ENCODE data around the gene HS1BP3. TPM values are rescaled to one million over a fixed set of nuclear protein-coding genes. Genes with fewer than 3 reads are reported as not detected.

HS1BP3 gene
- total RNA-seq, 1 donor from 2014 or later: 21.8 TPM

DNA sequence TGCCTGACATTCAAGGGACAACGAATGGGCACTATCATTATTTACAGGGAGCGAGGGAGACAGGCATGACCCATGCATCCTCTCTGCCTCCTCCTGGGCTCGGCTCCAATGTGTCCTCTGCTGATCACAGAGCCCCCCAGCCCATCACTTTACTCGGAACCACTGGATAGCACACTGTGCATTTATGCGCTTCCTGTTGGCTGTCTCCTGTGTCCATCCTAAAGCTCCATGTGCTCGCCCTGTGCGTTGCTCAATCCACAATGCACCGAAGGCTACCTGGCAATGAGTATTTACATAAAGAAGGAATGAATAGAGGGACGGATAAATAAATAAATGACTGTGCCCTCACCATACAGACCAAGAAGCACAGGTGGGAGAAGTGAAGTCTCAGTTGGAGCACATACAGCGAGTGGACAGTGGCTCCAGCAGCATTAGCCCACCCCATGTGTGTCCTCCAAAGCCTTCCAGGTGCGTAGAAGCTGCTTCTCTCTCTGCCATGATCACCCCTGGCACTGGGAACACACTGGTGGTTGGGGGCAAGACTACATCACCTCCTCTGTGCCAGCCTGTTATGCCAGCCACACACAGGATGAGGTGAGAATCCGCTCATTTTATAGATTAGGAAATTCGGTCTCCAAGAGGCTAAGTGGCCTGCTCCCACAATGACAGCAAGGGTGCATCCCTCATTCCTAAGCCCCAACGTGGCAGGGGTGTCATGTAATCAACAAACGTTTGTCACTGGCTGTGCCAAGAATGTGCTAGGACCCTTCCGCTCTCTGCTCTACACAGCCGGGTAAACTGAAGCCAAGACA, 13.7 kb upstream of the HS1BP3 start:
- no peak for DNase-seq (ENCODE audit: low read depth in 2 of 2)

DNA sequence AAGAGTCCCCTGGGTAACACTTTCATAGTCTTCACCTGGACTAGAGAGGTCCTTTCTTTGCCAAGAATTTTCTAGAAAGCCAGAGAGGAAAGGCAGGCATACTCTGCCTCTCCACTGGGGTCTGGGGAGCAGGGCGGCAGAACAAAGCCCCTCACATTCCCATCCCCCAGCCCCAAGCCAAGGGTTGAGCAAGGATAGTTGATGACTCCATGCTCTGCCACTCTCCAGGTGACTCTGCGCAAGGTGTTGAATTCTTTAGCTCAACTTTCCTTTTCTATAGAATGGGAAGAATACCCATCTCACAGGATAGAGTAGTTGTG, 13.1 kb upstream of the HS1BP3 start:
- no peak for DNase-seq (ENCODE audit: low read depth in 2 of 2)

- DNase-seq (ENCODE audit: low read depth in 2 of 2): no peak
These were observed 12.5 kb upstream of the HS1BP3 start for GRCh38 chr2:20663196-20664070.

DNA sequence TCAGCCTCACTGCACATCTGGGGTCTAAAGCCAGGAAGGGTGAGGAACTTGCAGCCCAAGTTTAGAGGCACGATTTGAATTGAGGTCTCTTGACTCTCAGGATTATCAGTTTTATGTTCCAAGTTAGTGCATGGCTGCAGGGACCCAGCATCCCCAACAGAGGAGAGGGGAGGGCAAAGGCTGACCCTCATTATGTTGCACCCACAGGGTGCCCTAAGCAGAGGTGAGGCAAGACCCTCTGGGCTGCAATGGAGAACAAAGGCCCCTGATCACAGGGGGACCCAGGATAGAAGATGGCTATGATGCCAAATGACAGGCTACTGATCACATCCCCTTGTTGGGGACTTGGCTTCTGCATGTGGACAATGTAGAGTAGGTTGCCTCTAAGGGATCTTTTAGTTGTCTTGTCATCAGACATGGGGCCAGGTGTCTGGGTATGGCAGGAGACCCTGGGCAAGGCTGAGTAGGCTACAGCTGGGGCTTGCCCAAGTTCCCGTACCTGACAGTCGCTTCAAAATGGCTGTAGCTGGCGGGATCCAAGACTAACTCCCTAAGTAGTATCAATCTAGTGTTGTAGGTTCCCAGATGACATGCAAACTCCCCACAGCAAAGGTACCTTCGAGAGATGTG, 11.5 kb upstream of the HS1BP3 start:
- DNase-seq (ENCODE audit: low read depth in 2 of 2): no peak

DNA sequence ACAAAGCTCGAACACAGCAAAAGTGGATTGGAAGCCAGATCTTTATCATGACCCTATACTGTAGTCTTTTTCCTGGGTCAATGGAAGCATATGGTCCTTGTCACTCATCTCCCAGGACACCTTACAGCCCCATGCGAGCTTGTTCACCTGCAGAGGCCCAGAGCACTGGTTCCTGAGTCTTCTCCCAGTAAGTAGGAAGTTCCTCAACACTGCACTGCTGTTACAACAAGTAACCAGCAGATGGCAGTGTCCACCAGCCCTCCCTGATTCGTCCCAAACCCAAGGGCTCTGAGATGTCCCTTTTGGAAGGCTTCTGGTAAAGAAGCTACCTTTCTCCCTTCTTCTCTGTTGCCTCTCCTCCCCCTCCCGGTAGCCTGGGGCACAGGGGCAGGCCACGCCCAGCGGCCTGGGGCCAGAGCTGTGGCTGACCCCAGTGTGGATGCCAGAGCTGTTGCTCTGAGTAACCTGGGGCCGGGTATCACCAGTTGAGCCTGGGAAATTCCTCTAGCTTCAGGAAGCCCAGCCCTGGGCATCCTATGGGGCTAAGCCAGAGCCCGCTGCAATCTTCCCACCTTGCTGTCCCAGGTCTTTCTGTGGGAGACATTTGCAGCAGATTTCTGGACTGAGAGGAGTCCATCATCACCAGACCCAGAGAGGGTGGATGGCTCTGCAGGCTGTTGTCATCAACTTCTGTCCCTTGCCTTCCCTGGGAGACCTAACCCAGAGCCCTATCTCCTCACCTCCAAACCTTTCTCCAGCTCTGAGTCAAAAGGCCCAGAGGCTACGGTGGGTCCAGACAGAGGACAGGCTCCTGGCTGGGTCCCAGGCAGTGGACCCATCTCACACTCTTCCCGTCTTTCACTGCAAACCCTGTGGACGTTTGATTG, 10.8 kb upstream of the HS1BP3 start:
- peak; percentile 82 to 86 for DNase-seq (ENCODE audit: low read depth in 2 of 2)

DNA sequence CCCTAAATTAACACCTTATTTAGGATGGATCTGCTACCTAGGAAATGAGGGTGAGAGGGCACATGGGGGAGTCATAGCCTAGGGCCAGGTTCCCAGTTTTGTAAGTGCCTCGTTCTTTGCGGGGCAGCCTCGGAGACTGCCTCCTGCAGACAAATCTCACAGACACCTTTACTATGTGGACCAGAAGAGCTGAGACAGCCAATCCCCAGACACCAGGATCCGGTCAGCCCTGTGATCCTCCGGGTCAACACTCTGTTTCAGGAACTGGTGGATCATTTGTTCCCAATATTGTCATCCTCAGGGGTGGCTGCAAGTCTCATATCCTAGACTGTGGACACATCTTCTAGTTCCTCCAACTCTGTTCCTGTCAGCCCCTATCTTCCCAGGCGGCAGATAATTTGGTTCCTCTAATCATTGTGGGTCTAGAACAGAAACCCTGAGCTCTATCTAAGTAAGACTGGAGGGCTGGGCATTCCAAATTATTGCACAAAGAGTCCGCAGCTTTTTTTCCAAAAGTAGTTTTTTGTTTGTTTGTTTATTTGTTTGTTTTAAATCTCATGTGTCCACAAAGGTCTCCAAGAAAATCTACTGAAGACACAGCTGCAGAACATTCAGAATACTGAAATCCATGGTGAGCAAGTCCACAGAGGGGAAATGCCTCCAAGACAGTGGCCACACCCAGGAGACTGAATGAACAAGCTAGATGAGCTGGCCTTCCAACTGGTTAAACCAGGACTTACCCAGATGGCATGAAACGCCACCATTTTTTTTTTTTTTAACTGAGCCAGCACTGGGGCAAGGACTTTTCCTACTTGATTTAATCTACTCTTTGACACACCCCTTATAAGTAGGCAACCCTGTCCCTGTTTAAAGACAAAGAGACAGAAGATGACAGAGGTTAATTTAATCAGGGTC, 9.9 kb upstream of the HS1BP3 start:
- no peak for DNase-seq (ENCODE audit: low read depth in 2 of 2)

- no peak for DNase-seq (ENCODE audit: low read depth in 2 of 2)
These were observed 6.8 kb upstream of the HS1BP3 start for GRCh38 chr2:20657522-20658235.

DNA sequence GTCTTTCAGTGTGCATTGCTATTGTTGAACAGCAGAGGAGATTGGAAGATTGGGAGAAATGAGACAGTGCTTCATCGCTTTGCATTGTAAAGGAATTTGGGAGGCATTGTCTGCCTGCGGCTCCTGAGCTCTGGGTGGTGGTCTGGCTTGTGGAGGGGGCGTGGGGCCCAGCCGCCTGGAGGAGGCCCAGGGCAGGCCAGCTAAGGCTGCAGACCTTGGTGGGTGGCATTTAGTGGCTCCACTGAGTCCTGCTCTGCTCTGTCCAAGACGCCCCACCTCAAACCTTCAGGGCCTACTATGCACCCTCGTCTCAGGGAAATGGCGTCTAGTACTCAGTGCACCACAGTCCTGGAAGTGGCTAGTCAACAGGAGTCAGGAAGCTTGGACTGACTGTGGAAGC, 5.7 kb upstream of the HS1BP3 start:
- no peak for DNase-seq (ENCODE audit: low read depth in 2 of 2)

DNA sequence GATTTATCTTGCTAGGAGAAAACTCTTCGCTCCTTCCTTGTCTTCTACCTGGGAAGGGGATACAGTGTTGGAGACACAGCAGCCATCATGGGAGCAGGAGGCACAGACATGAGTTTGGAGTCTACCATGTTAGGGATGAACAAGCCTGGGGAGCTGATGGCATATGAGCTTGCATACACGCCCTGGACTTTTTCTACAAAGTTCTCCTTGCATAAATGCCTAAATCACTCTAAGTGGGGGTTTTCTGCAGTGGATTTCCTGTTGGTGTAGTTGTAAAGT, 3.6 kb upstream of the HS1BP3 start:
- DNase-seq (ENCODE audit: low read depth in 2 of 2): no peak

DNA sequence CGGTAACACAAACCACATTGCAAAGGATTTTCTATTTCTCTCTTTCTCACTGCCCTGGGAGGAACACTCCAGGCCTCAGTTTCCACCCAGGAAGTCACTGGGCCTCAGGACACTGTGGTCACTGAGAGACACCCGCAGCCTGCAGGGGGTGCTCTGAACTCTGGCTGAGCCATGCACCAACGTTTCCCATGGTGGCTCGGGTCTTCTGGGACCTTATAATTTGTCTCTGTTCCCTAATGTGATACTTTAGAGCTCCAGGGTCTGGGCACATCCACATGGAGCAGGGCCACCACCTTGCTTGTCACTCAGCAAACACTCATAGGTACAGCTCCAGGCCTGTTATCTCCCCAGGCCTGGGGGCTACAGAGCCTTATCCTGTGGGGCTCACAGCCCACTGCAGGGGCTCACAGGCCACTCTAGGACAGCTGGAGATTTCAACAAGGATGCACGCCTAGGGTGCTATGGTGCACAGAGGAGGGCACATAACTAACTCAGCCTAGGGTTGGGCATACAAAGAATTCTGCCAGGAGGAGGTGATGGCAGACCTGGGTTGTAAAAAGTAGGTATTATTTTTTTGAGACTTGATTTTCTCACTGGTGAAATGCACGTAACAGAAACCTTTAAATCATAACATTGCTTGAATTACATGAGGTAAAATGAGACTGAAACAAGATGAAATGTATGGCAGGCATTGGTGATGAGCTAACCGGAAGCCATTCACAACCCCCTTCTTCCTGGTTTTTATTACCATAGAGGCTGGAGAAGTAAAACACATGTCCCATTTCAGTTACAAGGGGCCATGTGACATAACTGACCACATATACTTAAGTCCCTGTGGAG, 3.0 kb upstream of the HS1BP3 start:
- DNase-seq (ENCODE audit: low read depth in 2 of 2): peak in 1 of 2 donors; percentile 40

DNA sequence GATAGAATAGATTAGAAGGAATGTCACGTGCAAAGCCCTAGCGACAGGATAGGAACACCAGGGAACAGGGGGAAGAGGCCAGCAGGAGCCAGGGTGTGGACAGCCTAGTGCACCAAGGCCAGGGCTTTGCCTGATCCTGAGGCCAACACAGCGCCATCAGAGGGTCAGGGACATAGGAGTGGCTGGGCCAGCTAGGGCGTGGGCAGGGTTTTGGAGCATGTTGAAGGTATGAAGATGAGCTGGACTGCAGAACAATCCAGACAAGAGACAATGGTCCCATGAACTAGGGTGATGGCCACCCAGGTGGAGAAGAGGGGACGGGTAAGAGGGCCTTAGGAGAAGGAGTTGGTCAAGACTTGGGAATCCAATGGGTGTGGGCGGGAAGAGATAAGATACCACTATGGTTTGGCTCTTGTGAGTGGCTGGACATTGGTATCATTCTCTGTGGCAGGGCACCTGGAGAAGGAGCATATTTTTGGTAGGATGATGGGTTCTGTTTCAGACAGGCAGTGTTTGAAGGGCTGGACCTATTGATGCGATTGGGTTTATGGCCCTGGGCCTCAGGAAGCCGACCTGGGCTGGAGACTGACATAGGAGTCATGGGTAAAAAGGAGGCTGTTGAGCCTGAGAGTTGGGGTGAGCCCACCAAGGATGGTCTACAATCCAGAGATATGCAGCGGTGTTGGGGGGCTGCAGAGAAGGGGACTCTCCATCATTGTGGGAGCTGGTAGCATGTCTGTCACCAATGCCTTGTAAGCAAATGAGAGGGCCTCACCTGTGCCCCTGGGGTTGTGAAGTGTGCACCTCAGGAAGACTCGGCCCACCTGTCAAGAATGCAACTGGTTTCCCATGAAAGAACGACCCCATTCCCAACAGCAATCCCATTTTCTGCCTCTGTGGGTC, 2.0 kb upstream of the HS1BP3 start:
- no peak for DNase-seq (ENCODE audit: low read depth in 2 of 2)

- no peak for DNase-seq (ENCODE audit: low read depth in 2 of 2)
These were observed 1.2 kb upstream of the HS1BP3 start for GRCh38 chr2:20652141-20652540.

DNA sequence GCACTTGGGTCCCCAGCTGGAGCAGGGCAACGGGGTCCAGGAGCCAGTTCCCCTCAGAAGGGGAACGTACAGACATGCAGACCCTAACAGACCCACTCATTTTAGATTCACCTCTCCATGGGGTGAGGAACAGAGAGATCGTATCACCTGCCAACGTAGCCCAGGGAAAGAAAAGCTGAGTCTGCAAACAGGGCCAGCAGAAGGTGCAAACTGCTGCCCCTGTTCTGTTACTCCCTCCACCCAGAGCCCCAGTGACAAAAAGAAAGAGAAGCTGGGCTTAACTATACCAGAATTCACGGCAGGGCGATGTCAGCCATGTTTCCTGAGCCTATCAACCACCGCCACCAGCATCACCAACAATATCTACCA, 817 bp upstream of the HS1BP3 start:
- DNase-seq (ENCODE audit: low read depth in 2 of 2): no peak

GRCh38 chr2:20650393-20650876, 463 bp downstream of the HS1BP3 start:
- DNase-seq (ENCODE audit: low read depth in 2 of 2): peak; percentile 45 to 50

- no peak for DNase-seq (ENCODE audit: low read depth in 2 of 2)
These were observed 922 bp downstream of the HS1BP3 start for GRCh38 chr2:20649976-20650375.

DNA sequence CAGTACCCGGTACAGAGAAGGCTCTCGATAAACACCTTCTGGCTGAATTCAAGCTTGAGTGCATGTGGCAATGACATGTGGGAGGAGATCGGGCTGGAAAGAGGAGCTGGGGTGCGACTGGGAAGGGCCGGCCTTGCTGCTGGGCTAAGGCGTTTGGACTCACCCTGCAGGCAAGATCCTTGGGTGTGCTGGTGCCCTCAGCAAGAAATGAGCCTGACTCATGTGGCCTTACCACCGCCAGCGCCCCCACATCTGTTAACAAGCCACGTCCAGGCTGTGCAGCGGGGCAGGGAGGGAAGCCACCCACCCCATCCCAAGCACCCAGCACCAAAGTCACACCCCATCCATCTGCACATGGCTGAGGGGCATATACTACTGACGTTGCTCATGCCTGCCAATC, 1.3 kb downstream of the HS1BP3 start:
- no peak for DNase-seq (ENCODE audit: low read depth in 2 of 2)

- no peak for DNase-seq (ENCODE audit: low read depth in 2 of 2)
These were observed 2.1 kb downstream of the HS1BP3 start for GRCh38 chr2:20648831-20649230.

DNA sequence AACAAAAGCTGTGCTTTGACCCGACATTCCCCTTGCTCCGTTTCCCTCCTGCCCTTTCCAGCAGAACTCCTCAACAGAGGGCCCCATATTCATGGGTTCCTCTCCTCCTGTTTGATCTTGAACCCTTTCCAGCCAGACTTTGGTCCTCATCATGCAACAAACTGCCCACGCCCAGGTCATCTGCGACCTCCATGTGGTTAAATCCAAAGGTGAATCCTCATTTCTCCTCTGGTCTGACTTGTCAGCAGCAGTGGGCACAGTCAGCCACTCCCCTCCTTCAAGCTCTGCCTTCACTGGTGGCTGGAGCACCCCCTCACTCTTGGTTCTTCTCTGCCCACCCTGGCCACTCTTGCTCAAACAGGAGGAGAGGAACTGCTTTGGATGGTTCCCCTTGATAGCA, 2.7 kb downstream of the HS1BP3 start:
- DNase-seq (ENCODE audit: low read depth in 2 of 2): no peak

All from lung microvascular endothelial cell (primary cell).